Measurements from ENCODE around the gene ANXA10.
"Not testable (repeated sequence)": the region's sequence is repeated elsewhere in the genome, so short reads cannot be mapped to it uniquely, and the experiment has no call there.

Gene ANXA10

DNA sequence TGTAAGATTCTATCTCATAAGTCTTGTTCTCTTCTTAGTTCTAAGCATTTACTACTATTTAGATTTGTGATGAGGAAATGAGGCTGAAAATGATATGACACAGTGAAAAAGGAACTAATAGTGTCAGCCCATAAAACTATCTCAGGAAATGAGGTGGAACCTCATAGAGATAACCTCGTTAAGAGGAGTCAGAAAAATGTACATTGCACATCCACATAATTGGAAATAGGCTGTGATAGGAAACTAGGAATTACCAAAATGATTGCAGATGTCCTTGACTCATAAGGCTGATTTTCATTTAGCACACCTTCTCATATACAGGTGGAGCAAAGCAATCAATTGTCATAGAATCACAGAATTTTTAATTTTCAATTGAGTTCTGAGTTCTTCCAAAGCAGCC is 26.8 kb downstream of the ANXA10 start:
- no peak for DNase-seq (ENCODE audit: low spot score)

DNA sequence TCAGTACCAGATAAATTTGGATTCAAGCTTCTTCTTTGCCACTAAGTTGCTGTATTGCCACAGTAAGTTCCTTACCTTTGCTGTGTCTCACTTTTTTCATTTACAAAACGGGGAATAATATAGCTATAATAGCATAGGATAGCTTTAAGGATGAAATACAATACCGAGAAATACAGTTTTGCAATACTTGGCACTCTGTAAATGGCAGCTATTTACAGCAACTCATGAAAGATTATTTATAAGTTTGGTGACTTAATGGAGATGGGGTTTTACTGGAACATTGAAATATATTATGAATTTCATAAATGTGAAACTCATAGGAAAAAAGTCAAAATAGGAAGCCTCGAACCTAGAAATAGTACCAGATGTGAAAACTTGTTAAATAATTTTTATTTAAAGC is 27.6 kb downstream of the ANXA10 start:
- no peak for DNase-seq (ENCODE audit: low spot score)

DNA sequence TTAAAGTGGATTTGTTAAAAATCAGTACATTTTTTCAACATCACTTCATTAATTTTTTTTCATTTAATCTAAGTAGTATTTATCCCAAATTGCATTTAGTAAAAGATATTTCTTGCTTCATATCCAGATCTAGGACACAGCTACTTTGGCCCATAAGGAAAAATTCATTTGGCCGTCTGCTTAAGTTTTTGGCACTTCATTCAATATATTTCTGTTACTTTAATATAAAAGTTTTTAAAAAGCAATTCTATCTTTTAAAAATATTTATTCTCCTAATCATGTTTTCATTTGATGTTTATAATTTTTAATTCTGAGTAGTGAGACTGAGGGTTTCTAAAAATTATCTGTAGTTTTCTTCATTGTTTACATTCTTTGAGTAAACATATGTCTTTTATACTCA is 28.5 kb downstream of the ANXA10 start:
- DNase-seq (ENCODE audit: low spot score): no peak

DNA sequence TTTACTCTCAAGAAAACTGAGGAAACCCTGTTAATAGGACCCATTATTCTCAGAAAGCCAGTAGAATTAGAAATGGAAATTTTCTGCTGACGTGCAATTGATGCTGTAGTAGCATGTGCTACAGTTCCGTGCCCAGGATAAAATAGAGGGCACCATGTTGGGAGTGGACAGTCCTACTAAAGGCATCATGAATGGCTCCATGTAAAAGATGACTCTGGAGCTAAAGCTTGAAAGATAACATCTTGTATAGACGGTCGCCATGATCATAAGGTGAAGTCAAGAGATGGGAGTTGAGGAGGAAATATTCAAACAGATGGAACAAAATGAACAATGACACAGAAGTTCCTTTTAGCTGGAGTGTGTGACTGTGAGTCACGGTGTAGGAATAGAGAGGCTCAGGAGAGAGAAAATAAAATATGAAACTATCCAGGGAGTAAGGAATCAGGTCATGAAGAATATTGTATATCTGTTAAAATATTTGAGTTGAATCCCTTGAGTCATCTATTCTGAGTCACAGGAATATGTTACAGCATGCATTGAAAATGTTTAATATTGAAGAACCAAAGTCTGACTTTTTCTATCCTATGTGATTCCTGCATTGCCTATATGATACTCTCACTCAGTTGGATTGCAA is 31.8 kb downstream of the ANXA10 start:
- no peak for DNase-seq (ENCODE audit: low spot score)

DNA sequence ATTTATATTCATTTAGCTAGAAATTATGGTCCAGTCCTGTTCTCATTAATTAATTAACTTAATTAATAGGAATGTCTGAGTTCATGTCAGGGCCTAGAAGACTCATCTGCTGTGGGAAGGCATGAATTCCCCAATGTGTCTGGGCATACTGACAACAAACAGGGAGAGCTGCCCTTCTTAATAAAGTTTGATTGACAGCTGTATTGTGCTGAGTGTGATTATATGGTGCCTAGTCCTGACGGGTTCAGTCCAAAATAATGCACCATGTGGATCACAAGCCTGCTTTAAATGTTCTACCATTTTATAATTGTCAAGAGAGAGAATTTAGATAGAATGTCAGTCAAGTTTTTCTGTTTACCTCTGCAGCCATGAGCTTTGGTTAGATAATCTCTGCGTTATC is 34.6 kb downstream of the ANXA10 start:
- DNase-seq (ENCODE audit: low spot score): no peak

DNA sequence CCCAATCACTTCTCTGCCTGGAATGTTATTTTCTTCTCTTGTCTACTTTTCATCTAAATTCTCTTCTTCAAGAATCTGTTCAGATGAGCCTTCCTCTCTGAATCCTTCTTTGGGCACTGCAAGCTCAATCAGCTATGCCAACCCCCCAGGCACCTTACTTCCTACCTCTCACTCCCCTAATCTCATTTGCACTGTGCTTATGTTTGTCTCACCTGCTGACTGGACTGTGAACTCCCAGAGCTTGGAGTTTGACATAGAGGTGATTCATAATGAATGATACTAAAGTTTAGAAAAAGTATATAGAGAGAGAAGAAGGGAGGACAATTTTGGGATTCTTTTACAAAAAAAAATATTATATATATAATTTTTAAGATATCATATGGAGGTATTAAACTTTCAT is 36.3 kb downstream of the ANXA10 start:
- DNase-seq (ENCODE audit: low spot score): no peak

DNA sequence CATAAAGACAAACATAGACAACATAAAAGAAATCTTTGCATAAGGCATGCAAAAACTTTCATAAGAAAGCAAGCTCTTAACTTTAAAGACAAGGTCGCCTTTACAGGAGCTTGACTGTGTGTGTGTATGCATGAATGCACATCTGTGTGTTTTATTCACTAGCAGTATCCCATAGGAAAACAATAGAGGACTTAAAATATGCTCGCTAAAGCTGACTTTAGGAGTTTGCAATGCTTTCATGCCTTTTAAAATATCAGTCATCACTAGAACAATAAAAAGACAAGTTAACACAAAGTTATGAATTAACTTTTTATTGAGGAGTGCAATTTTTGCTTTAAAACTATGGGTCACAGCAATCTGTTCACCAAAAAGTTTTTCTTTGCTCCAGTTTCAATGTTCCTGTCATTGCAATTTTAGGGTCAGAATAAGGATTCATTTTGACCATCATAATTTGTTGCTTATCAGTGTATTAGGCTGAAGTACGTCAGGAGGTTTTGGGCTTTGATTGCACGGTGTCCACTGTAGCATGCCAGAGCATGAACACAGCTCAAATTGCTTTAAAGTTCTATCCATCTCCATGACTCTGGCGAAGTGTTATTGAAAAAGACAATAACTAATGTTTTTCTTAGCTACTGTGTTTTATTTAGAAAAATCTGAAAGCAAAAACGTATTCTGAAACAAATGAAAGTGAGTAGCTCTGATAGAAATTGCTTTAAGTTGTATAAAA is 36.9 kb downstream of the ANXA10 start:
- DNase-seq (ENCODE audit: low spot score): no peak

DNA sequence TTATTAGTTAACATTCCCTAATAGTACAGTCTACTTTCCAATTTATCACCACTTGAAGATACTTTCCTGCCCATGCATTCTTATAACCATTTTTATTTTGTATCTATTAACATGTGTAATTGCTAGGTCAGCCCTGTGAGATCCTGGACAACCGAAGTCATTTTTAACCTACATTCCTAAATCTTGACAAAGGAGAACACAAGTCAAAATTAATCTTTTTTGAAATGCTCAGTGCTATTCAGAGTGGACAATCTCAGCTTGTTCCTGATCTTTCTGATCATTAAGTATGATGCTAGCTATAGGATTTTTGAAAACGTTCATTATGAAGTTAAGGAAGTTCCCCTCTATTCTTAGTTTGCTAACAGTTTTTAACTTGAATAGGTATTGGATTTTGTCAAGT is 37.5 kb downstream of the ANXA10 start:
- DNase-seq (ENCODE audit: low spot score): no peak

DNA sequence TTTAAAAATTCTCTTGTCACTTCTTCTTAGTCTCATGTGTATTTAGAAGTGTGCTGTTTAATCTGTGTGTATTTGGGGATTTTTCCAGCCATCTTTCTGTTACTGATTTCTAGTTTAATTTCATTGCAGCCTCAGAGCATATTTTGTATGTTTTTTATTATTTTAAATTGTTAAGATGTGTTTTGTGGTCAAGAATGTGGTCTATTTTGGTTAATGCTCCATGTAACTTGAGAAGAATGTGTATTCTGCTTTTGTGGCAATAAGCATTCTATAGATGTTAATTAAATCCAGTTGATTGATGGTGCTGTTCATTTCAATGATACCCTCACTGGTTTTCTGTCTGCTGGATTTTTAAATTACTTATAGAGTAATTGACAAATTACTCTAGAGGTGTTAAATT is 38.9 kb downstream of the ANXA10 start:
- no peak for DNase-seq (ENCODE audit: low spot score)

DNA sequence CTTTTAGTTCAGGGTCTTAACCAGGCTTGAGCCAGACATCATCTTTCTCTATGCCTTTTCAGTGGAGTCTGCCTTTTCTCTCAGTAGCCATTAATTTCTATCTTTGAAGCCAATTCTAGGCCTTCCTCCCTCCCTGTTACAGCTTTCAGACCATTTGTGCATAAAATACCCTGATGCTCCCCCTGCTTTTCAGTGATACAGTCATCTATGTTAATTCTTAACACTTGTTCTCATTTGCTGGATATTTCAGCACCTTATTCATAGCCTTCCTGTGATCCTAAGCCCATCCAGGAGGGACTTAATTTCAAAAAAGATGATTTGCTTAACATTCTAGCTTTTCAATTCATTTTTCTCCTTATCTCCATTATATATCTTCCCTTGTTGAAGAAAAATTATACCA is 42.3 kb downstream of the ANXA10 start:
- DNase-seq (ENCODE audit: low spot score): no peak

DNA sequence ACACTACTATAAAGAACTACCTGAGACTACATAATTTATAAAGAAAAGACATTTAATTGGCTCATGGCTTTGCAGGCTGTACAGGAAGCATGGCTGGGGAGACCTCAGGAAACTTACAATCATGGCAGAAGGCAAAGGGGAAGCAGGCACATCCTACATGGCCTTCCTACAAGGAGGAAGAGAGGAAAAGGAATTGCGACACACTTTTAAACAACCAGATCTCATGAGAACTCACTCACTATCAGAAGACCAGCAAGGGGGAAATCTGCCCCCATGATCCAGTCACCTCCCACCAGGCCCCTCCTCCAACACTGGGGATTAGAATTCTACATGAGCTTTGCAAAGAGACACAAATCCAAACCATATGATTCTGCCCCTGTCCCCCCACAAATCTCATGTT is 43.5 kb downstream of the ANXA10 start:
- not testable (repeated sequence) for DNase-seq (ENCODE audit: low spot score)

DNA sequence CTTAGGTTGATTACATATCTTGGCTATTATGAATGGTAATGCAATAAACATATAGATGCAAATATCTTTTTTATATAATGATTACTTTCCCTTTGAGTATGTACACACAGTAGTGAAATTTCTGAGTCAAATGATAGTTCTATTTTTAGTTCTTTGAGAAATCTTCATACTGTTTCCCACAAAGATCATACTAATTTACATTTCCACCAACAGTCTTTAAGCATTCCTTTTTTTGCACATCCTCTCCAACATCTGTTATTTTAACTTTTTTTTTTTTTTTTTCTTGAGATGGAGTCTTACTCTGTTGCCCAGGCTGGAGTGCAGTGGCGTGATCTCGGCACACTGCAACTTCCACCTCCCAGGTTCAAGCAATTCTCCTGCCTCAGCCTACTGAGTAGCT is 45.4 kb downstream of the ANXA10 start:
- not testable (repeated sequence) for DNase-seq (ENCODE audit: low spot score)

DNA sequence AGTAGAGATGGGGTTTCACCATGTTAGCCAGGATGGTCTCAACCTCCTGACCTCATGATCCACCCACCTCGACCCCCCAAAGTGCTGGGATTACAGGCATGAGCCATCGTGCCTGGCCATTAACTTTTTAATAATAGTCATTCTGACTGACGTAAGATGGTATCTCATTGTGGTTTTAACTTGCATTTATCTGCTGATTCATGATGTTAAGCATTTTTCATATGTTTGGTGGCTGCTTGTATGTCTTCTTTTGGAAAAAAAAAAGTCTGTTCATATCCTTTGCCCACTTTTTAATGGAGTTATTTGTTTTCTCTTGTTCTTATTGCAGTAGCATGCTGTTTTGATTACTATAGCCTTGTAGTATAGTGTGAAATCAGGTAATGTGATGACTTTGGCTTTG is 45.8 kb downstream of the ANXA10 start:
- DNase-seq (ENCODE audit: low spot score): no peak

DNA sequence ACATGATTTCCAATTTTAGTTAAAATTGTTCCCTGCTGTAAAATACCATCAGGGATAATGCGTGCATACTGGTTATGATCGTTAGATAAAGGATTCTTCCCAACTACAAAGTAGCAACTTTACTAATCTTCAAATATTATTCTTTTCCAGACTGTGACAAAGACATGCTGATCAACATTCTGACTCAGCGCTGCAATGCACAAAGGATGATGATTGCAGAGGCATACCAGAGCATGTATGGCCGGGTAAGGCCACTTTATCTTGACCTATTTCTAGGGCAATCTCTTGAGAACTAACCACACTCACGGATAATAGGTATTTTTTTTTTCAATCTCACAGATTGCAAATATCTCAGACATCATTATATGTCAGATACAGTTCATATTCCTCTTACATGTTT is 47.0 kb downstream of the ANXA10 start:
- DNase-seq (ENCODE audit: low spot score): no peak

DNA sequence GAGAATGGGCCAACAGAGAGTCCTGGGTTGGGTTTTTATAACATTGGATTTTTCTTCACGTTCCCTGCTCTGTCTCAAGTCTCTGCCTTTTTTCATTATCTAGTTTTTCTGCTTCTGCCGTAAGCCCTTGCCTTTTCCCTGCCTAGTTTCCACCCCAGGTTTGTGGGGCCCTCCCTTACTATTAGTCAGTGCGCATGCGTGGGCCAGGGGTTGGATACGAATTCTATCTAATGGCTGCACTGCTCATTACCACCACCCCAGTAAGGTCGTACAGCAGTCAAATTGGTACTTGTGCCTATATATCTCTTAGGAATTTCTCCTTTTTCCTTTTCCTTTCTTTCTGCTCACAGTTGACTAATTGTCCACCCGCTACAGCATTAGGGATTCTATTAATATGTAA is 49.4 kb downstream of the ANXA10 start:
- DNase-seq (ENCODE audit: low spot score): no peak

DNA sequence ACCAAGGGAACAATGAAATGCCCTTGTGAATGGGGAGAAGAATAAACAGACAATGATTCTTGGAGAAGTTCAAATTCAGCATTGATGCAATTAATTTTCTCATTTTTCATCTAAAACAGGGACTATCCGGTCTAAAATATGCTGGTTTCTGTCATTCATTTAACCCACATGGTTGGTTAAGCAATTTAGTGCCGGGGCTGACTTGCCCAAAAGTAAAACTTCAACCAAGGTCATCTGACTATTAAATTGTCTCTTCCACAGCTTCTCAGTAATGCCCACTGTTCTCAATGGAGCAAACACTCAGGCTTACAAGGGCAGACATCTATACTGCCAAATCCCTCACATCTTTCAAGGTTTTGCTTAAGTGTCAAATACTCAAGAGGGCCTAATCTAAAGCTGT is 51.3 kb downstream of the ANXA10 start:
- no peak for DNase-seq (ENCODE audit: low spot score)

DNA sequence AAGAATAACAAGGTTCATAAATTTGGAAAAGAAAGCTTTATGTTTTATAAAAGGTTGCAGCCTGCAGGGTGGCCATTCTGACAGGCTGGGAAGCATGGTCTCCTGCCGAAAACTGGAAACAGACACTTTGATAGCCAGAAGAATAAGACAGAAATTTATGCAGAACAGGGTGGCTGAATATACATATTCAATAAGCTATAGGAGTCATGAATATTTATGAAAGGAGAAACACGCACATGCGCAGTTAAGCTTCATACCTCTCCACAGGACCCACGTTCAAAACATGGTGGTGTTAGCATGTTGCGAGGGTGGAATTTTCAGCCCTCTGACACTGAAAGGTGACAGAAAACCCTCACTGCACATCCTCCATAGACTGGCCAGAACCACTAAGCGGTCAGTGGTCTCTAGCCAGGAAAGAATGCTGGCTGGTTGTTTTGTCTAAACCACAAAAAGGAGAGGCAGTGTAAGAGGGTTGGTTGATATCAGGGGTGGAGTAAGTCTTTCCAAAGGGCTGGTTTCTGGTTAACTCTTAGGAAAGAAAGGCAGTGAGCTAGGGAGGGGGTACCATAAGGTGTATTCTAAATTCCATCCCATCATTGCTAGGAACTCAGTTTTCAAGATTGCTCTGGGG is 58.2 kb downstream of the ANXA10 start:
- DNase-seq (ENCODE audit: low spot score): no peak

DNA sequence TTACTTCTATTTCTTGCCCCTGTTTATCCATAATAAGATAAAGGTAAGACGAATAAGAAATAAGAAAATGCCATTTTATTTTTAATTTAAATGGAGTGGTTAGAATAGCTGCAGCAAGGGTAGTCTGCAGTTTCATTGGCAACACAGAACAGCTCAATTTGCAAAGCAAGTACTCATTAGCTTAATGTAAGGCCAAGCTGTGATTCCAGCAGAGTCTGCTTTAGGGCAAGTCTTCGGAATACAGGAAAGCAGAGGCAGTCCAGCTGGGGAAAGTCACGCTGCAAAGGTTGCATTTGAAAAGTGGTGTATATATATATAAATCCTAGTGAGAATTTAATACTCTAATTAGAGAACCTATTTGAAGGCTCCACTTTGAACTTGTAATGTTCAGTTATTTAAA is 59.0 kb downstream of the ANXA10 start:
- DNase-seq (ENCODE audit: low spot score): no peak

DNA sequence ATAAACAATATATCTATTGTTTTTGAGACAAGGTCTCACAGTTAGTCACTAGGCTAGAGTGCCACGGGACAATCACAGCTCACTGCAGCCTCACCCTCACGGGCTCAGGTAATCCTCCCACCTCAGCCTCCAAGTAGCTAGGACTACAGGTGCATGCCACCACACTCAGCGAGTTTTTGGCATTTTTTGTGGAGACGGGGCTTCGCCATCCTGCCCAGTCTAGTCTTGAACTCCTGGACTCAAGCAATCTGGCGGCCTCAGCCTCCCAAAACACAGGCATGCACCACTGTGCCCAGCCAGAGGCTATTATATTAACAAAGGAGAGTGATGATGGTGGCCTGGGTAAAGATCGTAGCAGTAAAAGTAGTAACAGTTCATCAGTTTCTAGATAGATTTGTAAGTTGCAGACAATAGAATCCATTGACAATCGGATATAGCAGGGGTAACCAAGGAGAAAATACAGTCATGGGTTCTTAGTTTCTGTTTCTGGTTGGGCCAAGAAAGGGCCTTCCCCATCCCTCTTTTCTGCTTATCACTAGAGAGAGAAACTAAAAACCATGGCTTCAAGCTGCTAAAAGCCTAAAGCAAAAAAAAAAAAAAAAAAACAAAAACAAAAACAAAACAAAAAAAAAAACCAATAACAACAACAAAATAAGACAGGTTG is 60.6 kb downstream of the ANXA10 start:
- no peak for DNase-seq (ENCODE audit: low spot score)

DNA sequence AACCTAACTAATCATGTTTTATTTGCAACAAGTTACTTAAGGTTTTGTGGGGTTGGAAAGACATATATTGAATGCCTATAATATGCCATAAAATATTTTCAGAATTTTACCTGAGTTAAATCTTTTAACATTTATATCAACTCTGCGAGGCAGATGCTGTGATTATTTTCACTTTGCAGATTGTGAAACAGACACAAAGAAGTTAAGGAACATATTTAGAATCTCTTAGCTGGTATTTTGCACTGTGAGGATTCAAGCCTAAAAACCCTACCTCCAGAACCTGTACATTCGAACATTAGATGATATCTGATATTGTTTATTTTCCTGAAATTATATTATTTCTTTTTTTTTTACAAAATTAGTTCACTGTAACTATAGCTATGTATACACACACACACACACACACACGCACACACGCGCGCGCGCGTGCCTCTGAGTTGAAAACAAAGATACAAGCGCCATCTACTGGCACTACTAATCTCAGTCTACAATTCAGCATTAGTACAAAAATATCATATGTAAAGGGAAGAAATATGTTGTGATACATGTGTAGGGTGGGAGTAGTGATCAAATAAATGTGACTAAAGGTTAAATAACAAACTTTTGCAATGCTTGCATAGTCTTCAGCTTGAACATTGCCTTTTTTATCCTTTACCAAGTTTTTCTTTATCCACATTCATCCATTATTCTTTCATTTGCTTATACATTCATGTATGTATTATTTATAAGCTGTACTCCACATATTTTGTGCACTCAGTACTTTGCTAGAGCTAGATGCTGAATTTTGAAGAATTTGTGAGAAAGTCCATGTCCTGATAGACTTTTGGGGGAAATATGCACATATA is 61.5 kb downstream of the ANXA10 start:
- DNase-seq (ENCODE audit: low spot score): peak; percentile 20

DNA sequence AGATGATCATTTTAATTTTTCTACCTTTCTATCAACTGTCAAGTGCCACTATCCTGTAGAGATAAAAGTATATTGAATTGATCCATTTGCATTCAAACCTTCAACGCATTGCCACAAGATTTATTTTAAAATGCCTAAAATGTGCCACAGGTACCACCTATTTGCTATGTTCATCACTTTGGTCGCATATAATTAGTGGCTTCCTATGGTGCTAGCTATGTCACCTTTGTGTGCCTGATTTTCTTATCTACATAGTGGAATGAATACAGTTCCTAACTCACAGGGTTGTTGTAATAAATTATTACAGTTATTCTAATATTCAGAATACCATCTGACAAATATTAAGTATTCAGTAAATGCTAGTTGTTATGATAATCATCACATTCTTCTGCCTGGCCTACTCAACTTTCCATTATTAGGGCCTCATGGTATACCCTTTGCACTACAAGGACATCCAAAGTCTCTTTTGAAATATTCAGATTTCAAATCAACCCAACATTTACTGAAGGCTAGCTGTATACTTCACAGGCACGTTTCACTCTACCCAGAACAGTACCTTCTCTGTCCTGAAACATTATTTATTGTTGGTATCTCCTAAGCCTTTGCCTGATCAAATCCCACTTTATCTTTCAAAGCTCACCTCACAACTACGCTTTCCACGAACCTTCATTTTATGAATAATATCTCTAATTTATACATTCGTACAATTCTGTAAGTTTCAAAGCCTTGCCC is 62.4 kb downstream of the ANXA10 start:
- DNase-seq (ENCODE audit: low spot score): no peak

Measured in iPS-NIHi11 (cell line).